ENCODE measurements around the gene ARRB2.

- TF ChIP-seq CTCF (IDR thresholded peaks at IDR 0.05) (no peak), POLR2A (IDR thresholded peaks at IDR 0.05) (no peak)
Observed at GRCh38 chr17:4721203-4722135, 11.0 kb downstream of the ARRB2 start.
